SK-N-SH (cell line): Measurements from ENCODE around the gene MYO1E. TPM values are rescaled to one million over a fixed set of nuclear protein-coding genes. Genes with fewer than 3 reads are reported as not detected.

Source experiments
- CTCF ChIA-PET: fragments of 300-600, 350-600 bp; formaldehyde crosslinking; extraction: SDS; loops from one replicate; lab custom pipeline; 2021; lab: Yijun Ruan, JAX
- POLR2A ChIA-PET: fragments of 350-600 bp; sonication (Branson Sonifier 250); formaldehyde crosslinking; extraction: SDS; loops from one replicate; lab custom pipeline; 2020; ENCODE audit warnings: antibody characterized with exemption, inconsistent platforms; lab: Yijun Ruan, JAX
- DNase-seq: peaks from one replicate; pipeline ENCODE4 v3.0.0; 2012
- H2AFZ ChIP-seq: fragments of 200-600 bp; sonication (generic); 2 replicates; pipeline ENCODE4 v1.8.1; 2016; ENCODE audit warnings: antibody characterized with exemption, mild to moderate bottlenecking, low read depth
- H3F3A ChIP-seq: fragments of 200-600 bp; sonication (generic); replicated peaks from 2 replicates; pipeline ENCODE3; 2016; ENCODE audit warnings: antibody characterized with exemption, mild to moderate bottlenecking; ENCODE audit not compliant: insufficient read depth
- H3K27ac ChIP-seq, 2 experiments: fragments of 200-500 bp in 1 of 2; fragments of 200-600 bp in 1 of 2; sonication (Bioruptor generic) in 1 of 2; sonication (generic), shearing (Covaris generic) in 1 of 2; 2 replicates each; pipeline versions ENCODE4 v1.5.1 to v1.6.1; 2014 to 2016; ENCODE audit warnings: low read depth in 2 of 2, inconsistent platforms in 1 of 2, low read length in 1 of 2, mild to moderate bottlenecking in 1 of 2, mixed read lengths in 1 of 2
- H3K27me3 ChIP-seq: fragments of 200-600 bp; sonication (generic), shearing (Covaris generic); 2 replicates; pipeline ENCODE4 v1.6.1; 2016; ENCODE audit warnings: mixed run types; ENCODE audit not compliant: insufficient read depth
- H3K36me3 ChIP-seq, 2 experiments: fragments of 200-500 bp in 1 of 2; fragments of 200-600 bp in 1 of 2; sonication (Bioruptor generic) in 1 of 2; sonication (generic) in 1 of 2; replicated peaks in 1 of 2; 2 replicates each; pipeline versions ENCODE3 to v1.5.1; 2014 to 2016; ENCODE audit warnings: low read length in 1 of 2, mild to moderate bottlenecking in 1 of 2; ENCODE audit not compliant: insufficient read depth in 2 of 2, control insufficient read depth in 1 of 2
- H3K4me1 ChIP-seq, 2 experiments: fragments of 200-500 bp in 1 of 2; fragments of 200-600 bp in 1 of 2; sonication (Bioruptor generic) in 1 of 2; sonication (generic), shearing (Covaris generic) in 1 of 2; 2 replicates each; pipeline versions ENCODE4 v1.5.1 to v1.6.1; 2014 to 2016; ENCODE audit warnings: low read depth in 1 of 2, low read length in 1 of 2, mixed run types in 1 of 2; ENCODE audit not compliant: insufficient read depth in 2 of 2, control insufficient read depth in 1 of 2
- H3K4me2 ChIP-seq: fragments of 200-600 bp; sonication (generic), shearing (Covaris generic); 2 replicates; pipeline ENCODE4 v1.6.1; 2017; ENCODE audit warnings: mixed run types
- H3K4me3 ChIP-seq, 2 experiments: fragments of 200-500 bp in 1 of 2; fragments of 200-600 bp in 1 of 2; sonication (Bioruptor generic) in 1 of 2; sonication (generic), shearing (Covaris generic) in 1 of 2; 2 replicates each; pipeline versions ENCODE4 v1.5.1 to v1.8.1; 2014 to 2016; ENCODE audit warnings: low read depth in 2 of 2, inconsistent platforms in 1 of 2, low read length in 1 of 2, mild to moderate bottlenecking in 1 of 2, mixed read lengths in 1 of 2, moderate library complexity in 1 of 2
- H3K79me2 ChIP-seq: fragments of 200-600 bp; sonication (generic); 2 replicates; pipeline ENCODE4 v1.8.1; 2017; ENCODE audit warnings: mild to moderate bottlenecking; ENCODE audit not compliant: insufficient read depth
- H3K9ac ChIP-seq: fragments of 200-600 bp; sonication (generic); 2 replicates; pipeline ENCODE4 v1.6.1; 2017; ENCODE audit warnings: mixed run types
- H3K9me2 ChIP-seq: fragments of 200-600 bp; sonication (generic); 2 replicates; pipeline ENCODE4 v1.6.1; 2017; ENCODE audit warnings: mixed run types
- H3K9me3 ChIP-seq: fragments of 200-600 bp; sonication (generic); 2 replicates; pipeline ENCODE4 v1.6.1; 2017; ENCODE audit warnings: mixed run types, mild to moderate bottlenecking, moderate library complexity
- H4K20me1 ChIP-seq: fragments of 200-600 bp; sonication (generic); 2 replicates; pipeline ENCODE4 v1.6.1; 2017; ENCODE audit warnings: mild to moderate bottlenecking, mixed run types; ENCODE audit not compliant: insufficient read depth
- EP300 ChIP-seq, 2 experiments: IDR thresholded peaks; 2 replicates each; pipeline versions ENCODE4 v1.4.0 to v1.6.1; 2012; ENCODE audit warnings: borderline replicate concordance in 1 of 2, low read depth in 1 of 2, low read length in 1 of 2
- FOSL2 ChIP-seq: IDR thresholded peaks from 2 replicates; pipeline ENCODE4 v1.4.0; 2012; ENCODE audit warnings: low read depth, mild to moderate bottlenecking, moderate library complexity, borderline replicate concordance
- FOXM1 ChIP-seq: IDR thresholded peaks from 2 replicates; pipeline ENCODE4 v1.4.0; 2012; ENCODE audit warnings: low read depth, mild to moderate bottlenecking
- GABPA ChIP-seq: IDR thresholded peaks from 2 replicates; pipeline ENCODE4 v1.4.0; 2012; ENCODE audit warnings: low read depth, mild to moderate bottlenecking
- GATA2 ChIP-seq: sonication (generic); formaldehyde crosslinking; IDR thresholded peaks from 2 replicates; pipeline ENCODE4 v1.5.0; 2020; ENCODE audit warnings: mild to moderate bottlenecking, missing genetic modification reagents
- MEF2A ChIP-seq: IDR thresholded peaks from 2 replicates; pipeline ENCODE4 v1.4.0; 2012; ENCODE audit warnings: low read depth, borderline replicate concordance
- NFIC ChIP-seq: IDR thresholded peaks from 2 replicates; pipeline ENCODE4 v1.4.0; 2012; ENCODE audit warnings: borderline replicate concordance
- RFX5 ChIP-seq: IDR thresholded peaks from 2 replicates; pipeline ENCODE4 v1.6.1; 2012; ENCODE audit warnings: mild to moderate bottlenecking, improper control_type of control experiment, low read length
- RXRA ChIP-seq: IDR thresholded peaks from 2 replicates; pipeline ENCODE4 v1.4.0; 2012; ENCODE audit warnings: low read depth, mild to moderate bottlenecking, borderline replicate concordance
- TEAD4 ChIP-seq: IDR thresholded peaks from 2 replicates; pipeline ENCODE4 v1.4.0; 2012; ENCODE audit warnings: mild to moderate bottlenecking, borderline replicate concordance; ENCODE audit not compliant: insufficient read depth
- WGBS: methylation state at CpG from one replicate; pipeline ENCODE4 v1.1.6; 2017; ENCODE audit warnings: low lambda C conversion rate; 5-methylcytosine and 5-hydroxymethylcytosine counted together
- polyA plus RNA-seq, 3 experiments: library from polyadenylated mRNA; depleted of rRNA; stranded (reverse); fragments of >200 nt; gene quantifications; 2 replicates each; pipeline ENCODE4 v1.2.3, GENCODE V29; 2012
- TF ChIP-seq, protein P1 (sequence below): fragments of 150-350 bp; IDR thresholded peaks from 2 replicates; pipeline ENCODE4 v1.6.1; 2016; ENCODE audit warnings: mild to moderate bottlenecking, low read depth, low read length
- TF ChIP-seq, protein P2 (sequence below): IDR thresholded peaks from 2 replicates; pipeline ENCODE4 v1.6.1; 2012; ENCODE audit warnings: mild to moderate bottlenecking, low read depth, low read length, moderate library complexity
- TF ChIP-seq, protein P3 (sequence below): IDR thresholded peaks from 2 replicates; pipeline ENCODE4 v1.4.0; 2012; ENCODE audit warnings: low read depth, borderline replicate concordance
- TF ChIP-seq, protein P4 (sequence below): fragments of 150-350 bp; IDR thresholded peaks from 2 replicates; pipeline ENCODE4 v1.6.1; 2017; ENCODE audit warnings: antibody characterized with exemption, low read length, low read depth, borderline replicate concordance
- TF ChIP-seq, protein P5 (sequence below): IDR thresholded peaks from 2 replicates; pipeline ENCODE4 v1.4.0; 2012; ENCODE audit warnings: low read depth

Gene MYO1E
- polyA plus RNA-seq, 1 of the 3 experiments (the other 2 are of a cell fraction) = 9.7 TPM

- H3K4me2 ChIP-seq = no peak overlapping the region
- WGBS = 94% methylated on average over 16 of the region's 16 CpGs
- H3K36me3 ChIP-seq = peaks cover 0 to 16% of the 10 kb centered on the region in 2 experiments
- H4K20me1 ChIP-seq = no peaks in the 10 kb centered on the region
- H3K79me2 ChIP-seq = no peaks in the 10 kb centered on the region
- H3K9me3 ChIP-seq = no peaks in the 10 kb centered on the region
- no peak overlapping the region for H2AFZ ChIP-seq
- no peaks in the 10 kb centered on the region for H3K27me3 ChIP-seq
- no peak overlapping the region for H3K4me3 ChIP-seq
- DNase-seq = no peak
- ChIA-PET CTCF (interaction anchor here (1.1 to 1.3 kb wide), 2 partner anchors 17 to 315 kb away, joined by 3 read pairs; no protein-coding TSS in a partner anchor), POLR2A (no interaction called here)
- H3K9me2 ChIP-seq = no peaks in the 10 kb centered on the region
- TF ChIP-seq MEF2A = no peak
- TF ChIP-seq GATA2 = no peak
- no peak for TF ChIP-seq RFX5
- TF ChIP-seq GABPA = no peak
- no peak for TF ChIP-seq RXRA
- TF ChIP-seq, protein P1, sequence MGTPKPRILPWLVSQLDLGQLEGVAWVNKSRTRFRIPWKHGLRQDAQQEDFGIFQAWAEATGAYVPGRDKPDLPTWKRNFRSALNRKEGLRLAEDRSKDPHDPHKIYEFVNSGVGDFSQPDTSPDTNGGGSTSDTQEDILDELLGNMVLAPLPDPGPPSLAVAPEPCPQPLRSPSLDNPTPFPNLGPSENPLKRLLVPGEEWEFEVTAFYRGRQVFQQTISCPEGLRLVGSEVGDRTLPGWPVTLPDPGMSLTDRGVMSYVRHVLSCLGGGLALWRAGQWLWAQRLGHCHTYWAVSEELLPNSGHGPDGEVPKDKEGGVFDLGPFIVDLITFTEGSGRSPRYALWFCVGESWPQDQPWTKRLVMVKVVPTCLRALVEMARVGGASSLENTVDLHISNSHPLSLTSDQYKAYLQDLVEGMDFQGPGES = no peak
- TF ChIP-seq, all 33 proteins: peak for 0
- H3F3A ChIP-seq = peaks cover 6% of the 10 kb centered on the region
- H3K27ac ChIP-seq = no peak overlapping the region
- H3K4me1 ChIP-seq = peaks cover 0 to 11% of the 10 kb centered on the region in 2 experiments; a peak in 2 of 4 replicates
- H3K9ac ChIP-seq = no peak overlapping the region
Observed at GRCh38 chr15:59178151-59178695, 194.4 kb downstream of the MYO1E start.

DNA sequence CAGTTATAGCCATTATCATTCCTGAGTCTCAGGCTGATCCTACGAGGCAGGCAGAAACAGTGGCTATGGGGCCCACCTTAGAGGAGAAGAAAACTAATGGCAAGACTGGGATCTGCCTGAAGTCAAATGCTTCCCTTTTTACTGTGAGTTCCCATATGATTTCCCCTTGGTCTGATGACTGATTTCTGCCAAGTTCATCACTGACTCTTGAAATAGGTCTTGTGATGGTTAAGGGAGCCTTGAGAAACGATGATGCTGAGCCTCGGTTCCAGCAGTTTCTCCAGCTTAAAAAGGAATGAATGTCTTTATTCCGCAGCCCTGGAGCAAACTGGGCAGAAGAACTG is 195.4 kb downstream of the MYO1E start:
- peaks cover 0 to 19% of the 10 kb centered on the region in 2 experiments for H3K36me3 ChIP-seq
- no peak overlapping the region for H3K27ac ChIP-seq
- TF ChIP-seq RFX5 (no peak), TEAD4 (no peak), EP300 (IDR thresholded peaks at IDR 0.05; ENCODE audit: borderline replicate concordance in 1 of 2, low read depth in 1 of 2, low read length in 1 of 2) (no peak), NFIC (no peak), FOXM1 (no peak), FOSL2 (no peak)
- TF ChIP-seq, protein P2, sequence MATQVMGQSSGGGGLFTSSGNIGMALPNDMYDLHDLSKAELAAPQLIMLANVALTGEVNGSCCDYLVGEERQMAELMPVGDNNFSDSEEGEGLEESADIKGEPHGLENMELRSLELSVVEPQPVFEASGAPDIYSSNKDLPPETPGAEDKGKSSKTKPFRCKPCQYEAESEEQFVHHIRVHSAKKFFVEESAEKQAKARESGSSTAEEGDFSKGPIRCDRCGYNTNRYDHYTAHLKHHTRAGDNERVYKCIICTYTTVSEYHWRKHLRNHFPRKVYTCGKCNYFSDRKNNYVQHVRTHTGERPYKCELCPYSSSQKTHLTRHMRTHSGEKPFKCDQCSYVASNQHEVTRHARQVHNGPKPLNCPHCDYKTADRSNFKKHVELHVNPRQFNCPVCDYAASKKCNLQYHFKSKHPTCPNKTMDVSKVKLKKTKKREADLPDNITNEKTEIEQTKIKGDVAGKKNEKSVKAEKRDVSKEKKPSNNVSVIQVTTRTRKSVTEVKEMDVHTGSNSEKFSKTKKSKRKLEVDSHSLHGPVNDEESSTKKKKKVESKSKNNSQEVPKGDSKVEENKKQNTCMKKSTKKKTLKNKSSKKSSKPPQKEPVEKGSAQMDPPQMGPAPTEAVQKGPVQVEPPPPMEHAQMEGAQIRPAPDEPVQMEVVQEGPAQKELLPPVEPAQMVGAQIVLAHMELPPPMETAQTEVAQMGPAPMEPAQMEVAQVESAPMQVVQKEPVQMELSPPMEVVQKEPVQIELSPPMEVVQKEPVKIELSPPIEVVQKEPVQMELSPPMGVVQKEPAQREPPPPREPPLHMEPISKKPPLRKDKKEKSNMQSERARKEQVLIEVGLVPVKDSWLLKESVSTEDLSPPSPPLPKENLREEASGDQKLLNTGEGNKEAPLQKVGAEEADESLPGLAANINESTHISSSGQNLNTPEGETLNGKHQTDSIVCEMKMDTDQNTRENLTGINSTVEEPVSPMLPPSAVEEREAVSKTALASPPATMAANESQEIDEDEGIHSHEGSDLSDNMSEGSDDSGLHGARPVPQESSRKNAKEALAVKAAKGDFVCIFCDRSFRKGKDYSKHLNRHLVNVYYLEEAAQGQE = no peak
- TF ChIP-seq, protein P3, sequence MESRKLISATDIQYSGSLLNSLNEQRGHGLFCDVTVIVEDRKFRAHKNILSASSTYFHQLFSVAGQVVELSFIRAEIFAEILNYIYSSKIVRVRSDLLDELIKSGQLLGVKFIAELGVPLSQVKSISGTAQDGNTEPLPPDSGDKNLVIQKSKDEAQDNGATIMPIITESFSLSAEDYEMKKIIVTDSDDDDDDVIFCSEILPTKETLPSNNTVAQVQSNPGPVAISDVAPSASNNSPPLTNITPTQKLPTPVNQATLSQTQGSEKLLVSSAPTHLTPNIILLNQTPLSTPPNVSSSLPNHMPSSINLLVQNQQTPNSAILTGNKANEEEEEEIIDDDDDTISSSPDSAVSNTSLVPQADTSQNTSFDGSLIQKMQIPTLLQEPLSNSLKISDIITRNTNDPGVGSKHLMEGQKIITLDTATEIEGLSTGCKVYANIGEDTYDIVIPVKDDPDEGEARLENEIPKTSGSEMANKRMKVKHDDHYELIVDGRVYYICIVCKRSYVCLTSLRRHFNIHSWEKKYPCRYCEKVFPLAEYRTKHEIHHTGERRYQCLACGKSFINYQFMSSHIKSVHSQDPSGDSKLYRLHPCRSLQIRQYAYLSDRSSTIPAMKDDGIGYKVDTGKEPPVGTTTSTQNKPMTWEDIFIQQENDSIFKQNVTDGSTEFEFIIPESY = no peak
- TF ChIP-seq, protein P4, sequence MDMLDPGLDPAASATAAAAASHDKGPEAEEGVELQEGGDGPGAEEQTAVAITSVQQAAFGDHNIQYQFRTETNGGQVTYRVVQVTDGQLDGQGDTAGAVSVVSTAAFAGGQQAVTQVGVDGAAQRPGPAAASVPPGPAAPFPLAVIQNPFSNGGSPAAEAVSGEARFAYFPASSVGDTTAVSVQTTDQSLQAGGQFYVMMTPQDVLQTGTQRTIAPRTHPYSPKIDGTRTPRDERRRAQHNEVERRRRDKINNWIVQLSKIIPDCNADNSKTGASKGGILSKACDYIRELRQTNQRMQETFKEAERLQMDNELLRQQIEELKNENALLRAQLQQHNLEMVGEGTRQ = no peak
- TF ChIP-seq, protein P5, sequence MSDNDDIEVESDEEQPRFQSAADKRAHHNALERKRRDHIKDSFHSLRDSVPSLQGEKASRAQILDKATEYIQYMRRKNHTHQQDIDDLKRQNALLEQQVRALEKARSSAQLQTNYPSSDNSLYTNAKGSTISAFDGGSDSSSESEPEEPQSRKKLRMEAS = no peak
- H3K9ac ChIP-seq = no peak overlapping the region
- no peaks in the 10 kb centered on the region for H3K9me3 ChIP-seq
- H3F3A ChIP-seq = peaks cover 6% of the 10 kb centered on the region
- 98% methylated on average over 4 of the region's 4 CpGs for WGBS
- H2AFZ ChIP-seq = no peak overlapping the region
- no peak overlapping the region for H3K4me3 ChIP-seq
- ChIA-PET POLR2A (no interaction called here), CTCF (interaction anchor here (1.0 to 1.3 kb wide), 3 partner anchors 9 to 316 kb away, joined by 3 read pairs; no protein-coding TSS in a partner anchor)
- no peaks in the 10 kb centered on the region for H3K79me2 ChIP-seq
- peaks cover 0 to 11% of the 10 kb centered on the region in 2 experiments; a peak in 2 of 4 replicates for H3K4me1 ChIP-seq
- H4K20me1 ChIP-seq = no peaks in the 10 kb centered on the region
- H3K27me3 ChIP-seq = no peaks in the 10 kb centered on the region
- no peak overlapping the region for H3K4me2 ChIP-seq
- H3K9me2 ChIP-seq = no peaks in the 10 kb centered on the region
- no peak for DNase-seq
